IgD-negative memory B cell (primary cell): ENCODE data around the gene PNMA8C. TPM values are rescaled to one million over a fixed set of nuclear protein-coding genes. Genes with fewer than 3 reads are reported as not detected.
"Not testable (repeated sequence)": the region's sequence is repeated elsewhere in the genome, so short reads cannot be mapped to it uniquely, and the experiment has no call there.

ENCODE experiments used
- H3K27ac Mint-ChIP-seq, 3 donors: one replicate each; pipeline ENCODE4 v1.8.0; 2020 to 2022; ENCODE audit warnings: mild to moderate bottlenecking in 3 of 3, mixed read lengths in 3 of 3, moderate library complexity in 1 of 3
- H3K27me3 Mint-ChIP-seq: one replicate; pipeline ENCODE4 v1.8.0; 2021; ENCODE audit warnings: mixed read lengths
- H3K36me3 Mint-ChIP-seq: one replicate; pipeline ENCODE4 v1.8.0; 2020; ENCODE audit warnings: mild to moderate bottlenecking, mixed read lengths
- H3K4me1 Mint-ChIP-seq, 3 donors: one replicate each; pipeline ENCODE4 v1.8.0; 2020 to 2022; ENCODE audit warnings: mixed read lengths in 3 of 3, mild to moderate bottlenecking in 1 of 3
- H3K4me3 Mint-ChIP-seq, 4 donors: one replicate each; pipeline ENCODE4 v1.8.0; 2020 to 2022; ENCODE audit warnings: mild to moderate bottlenecking in 4 of 4, mixed read lengths in 4 of 4, moderate library complexity in 3 of 4
- H3K9me3 Mint-ChIP-seq, 3 donors: one replicate each; pipeline ENCODE4 v1.8.0; 2020 to 2021; ENCODE audit warnings: mixed read lengths in 3 of 3, mild to moderate bottlenecking in 1 of 3
- polyA plus RNA-seq: library from polyadenylated mRNA; unstranded; fragments of 300-500 nt; fragmentation: Illumina TruSeq; gene quantifications from one replicate; pipeline ENCODE4 v1.2.3, GENCODE V29; 2021

PNMA8C gene
- polyA plus RNA-seq, 1 donor from 2014 or later, result not detected

DNA sequence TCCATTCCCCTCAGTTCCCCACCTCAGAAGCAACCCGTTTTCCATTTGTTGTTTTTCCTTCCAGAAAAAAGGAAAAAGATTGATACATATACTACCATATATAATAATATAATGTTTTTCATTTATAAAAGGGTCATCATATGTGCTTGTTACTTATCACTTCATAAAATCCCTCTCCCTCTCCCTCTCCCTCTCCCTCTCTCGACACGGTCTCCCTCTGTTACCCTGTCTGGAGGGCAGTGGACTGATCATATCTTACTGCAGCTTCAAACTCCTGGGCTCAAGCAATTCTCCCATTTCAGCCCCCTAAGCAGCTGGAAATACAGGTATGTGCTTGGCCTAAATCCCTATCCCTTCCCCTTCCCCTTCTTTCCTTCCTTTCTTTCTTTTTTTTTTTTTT, 25.5 kb upstream of the PNMA8C start:
- H3K27ac Mint-ChIP-seq, result no peak overlapping the region
- H3K36me3 Mint-ChIP-seq, result no peaks in the 10 kb centered on the region
- no peaks in the 10 kb centered on the region for H3K4me1 Mint-ChIP-seq
- H3K4me3 Mint-ChIP-seq, result no peak overlapping the region
- H3K27me3 Mint-ChIP-seq, result peaks cover 8% of the 10 kb centered on the region
- peaks cover 6 to 10% (median 8%) of the 10 kb centered on the region in 3 donors for H3K9me3 Mint-ChIP-seq

DNA sequence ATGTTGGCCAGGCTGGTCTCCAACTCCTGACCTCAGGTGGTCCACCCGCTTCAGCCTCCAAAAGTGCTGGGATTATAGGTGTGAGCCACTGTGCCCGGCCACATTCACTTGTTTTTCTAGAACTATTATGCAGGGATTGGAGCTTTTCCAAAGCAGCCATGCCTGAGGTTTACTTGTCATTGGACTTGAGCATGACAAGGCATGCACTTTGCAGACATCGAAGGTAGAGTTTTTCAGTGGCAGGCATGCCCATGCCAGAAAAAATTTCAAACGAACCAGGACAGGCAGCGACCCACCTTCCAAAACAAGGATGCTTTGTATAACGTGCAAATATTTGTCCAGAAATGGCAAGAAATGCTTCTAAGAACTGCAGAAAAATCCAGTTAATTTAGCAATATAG, 24.9 kb upstream of the PNMA8C start:
- Mint-ChIP-seq H3K4me3 (no peak overlapping the region), H3K4me1 (no peaks in the 10 kb centered on the region), H3K27me3 (peaks cover 5% of the 10 kb centered on the region), H3K27ac (no peak overlapping the region), H3K9me3 (peaks cover 7 to 10% (median 8%) of the 10 kb centered on the region in 3 donors), H3K36me3 (no peaks in the 10 kb centered on the region)

DNA sequence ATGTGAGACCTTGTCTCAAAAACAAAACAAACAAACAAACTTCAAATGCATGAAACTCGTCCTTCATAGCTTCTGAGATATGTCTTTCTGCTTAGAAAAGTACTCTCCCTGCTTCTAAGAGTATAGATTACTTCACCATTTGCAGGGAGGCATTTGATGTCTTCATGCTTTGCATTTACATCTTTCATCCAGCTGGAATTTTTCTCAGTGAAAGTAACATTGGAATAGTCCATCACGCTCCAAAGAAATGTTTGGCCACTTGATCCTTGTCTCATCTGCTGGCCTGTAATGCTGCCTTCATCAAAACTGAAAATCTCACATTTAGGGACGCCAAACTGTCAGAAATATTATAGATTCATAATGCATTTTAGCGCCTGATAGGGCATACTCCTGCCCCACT, 23.4 kb upstream of the PNMA8C start:
- Mint-ChIP-seq H3K27me3 (peaks cover 2% of the 10 kb centered on the region), H3K9me3 (peaks cover 7 to 8% (median 8%) of the 10 kb centered on the region in 3 donors), H3K27ac (no peak overlapping the region), H3K4me1 (no peaks in the 10 kb centered on the region), H3K36me3 (no peaks in the 10 kb centered on the region), H3K4me3 (no peak overlapping the region)

DNA sequence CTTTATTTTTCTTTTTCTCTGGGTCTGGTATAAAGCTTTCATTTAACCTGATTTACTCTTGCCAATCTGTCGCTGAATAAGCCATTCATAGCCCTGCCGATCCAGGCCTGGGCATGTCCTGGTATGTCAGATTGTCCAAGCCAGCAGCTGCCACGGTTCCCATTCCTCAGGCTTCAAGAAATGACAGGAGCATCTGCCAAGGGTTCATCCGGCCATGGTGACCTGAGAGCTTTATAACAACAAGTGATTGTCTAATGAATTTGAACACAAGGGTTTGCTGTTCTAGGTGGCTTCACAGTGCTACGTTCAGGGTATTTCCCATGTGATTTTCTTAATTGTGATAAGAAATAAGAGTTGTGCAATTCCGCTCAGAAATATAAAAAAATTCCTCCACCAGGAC, 22.6 kb upstream of the PNMA8C start:
- Mint-ChIP-seq H3K27ac (no peak overlapping the region), H3K36me3 (no peaks in the 10 kb centered on the region), H3K4me3 (no peak overlapping the region), H3K4me1 (no peaks in the 10 kb centered on the region), H3K9me3 (peaks cover 7 to 8% (median 8%) of the 10 kb centered on the region in 3 donors), H3K27me3 (peaks cover 2% of the 10 kb centered on the region)

DNA sequence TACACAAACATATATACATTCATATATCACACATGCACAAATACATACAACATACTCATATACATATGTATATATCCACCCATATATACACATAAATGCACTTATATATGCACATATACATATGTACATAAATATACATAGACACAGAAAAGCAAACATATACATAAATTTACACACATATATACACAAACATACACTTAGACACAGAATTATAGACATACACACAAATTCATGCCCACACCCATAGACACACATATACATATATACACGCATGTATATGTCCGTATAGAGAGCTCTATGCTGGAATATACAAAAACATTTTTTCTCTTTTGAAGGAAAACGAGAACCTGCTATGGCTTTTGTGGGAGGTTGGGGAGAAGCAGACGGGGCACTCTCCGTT, 22.0 kb upstream of the PNMA8C start:
- no peak overlapping the region for H3K4me3 Mint-ChIP-seq
- H3K4me1 Mint-ChIP-seq, result no peaks in the 10 kb centered on the region
- H3K27me3 Mint-ChIP-seq, result peaks cover 7% of the 10 kb centered on the region
- H3K9me3 Mint-ChIP-seq, result peaks cover 7 to 8% (median 8%) of the 10 kb centered on the region in 3 donors
- no peak overlapping the region for H3K27ac Mint-ChIP-seq
- peaks cover 1% of the 10 kb centered on the region for H3K36me3 Mint-ChIP-seq

DNA sequence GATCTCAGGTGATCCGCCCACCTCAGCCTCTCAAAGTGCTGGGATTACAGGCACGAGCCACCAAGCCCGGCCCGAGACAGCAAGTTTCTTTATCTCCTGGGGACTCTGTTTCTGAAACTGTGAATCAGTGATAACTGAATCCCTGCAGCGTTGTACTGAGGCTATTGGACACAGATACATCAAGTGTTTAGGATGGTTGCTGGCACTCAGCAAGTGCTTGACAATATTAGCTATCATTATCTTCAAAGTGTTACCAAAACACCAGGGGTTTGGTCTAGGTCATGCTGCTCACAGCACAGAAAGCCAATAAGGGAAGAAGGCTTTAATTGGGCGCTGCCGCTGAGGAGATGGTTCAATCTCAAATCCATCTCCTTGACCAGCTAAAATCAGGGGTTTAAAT, 20.5 kb upstream of the PNMA8C start:
- H3K27me3 Mint-ChIP-seq, result peaks cover 7% of the 10 kb centered on the region
- no peaks in the 10 kb centered on the region for H3K4me1 Mint-ChIP-seq
- H3K4me3 Mint-ChIP-seq, result no peak overlapping the region
- H3K9me3 Mint-ChIP-seq, result peaks cover 7 to 8% (median 8%) of the 10 kb centered on the region in 3 donors
- no peak overlapping the region for H3K27ac Mint-ChIP-seq
- peaks cover 1% of the 10 kb centered on the region for H3K36me3 Mint-ChIP-seq

DNA sequence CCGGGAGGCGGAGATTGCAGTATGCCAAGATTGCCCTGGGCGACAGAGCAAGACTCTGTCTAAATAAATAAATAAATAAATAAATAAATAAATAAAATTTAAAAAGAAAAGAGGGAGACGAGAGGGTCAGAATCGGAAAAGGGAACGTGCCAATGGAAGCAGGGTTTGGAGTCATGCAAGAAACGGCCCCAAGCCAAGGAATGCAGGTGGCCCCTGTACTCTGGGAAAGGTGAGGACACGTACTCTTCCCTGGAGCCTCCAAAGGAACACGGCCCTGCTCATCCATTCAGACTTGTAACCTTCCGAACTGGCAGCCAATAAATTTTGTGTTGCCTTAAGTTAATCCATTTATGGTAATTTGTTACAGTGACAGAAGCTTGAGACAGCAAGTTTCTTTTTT, 19.9 kb upstream of the PNMA8C start:
- Mint-ChIP-seq H3K4me3 (no peak overlapping the region), H3K27ac (no peak overlapping the region), H3K36me3 (peaks cover 1% of the 10 kb centered on the region), H3K27me3 (peaks cover 7% of the 10 kb centered on the region), H3K9me3 (peaks cover 7 to 8% (median 7%) of the 10 kb centered on the region in 3 donors), H3K4me1 (no peaks in the 10 kb centered on the region)

DNA sequence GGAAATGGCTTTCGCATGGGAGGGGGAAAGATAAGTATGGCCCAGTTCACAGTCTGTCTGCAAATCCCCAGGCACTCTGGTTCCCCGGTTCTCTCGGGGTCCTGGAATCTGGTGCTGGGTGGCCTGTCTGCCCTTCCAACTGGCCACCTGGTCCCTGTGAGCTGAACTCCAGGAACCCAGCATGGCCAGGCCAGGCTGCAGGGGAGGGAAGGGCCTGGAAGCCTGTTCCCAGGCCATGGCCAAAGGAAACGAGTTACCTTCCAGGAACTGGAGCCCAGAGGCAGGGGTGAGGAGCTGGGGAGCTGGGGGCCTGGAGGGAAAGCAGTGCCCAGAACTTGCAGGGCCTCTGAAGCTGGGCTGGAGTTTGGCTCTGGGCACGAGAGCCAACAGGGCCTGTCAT, 19.1 kb upstream of the PNMA8C start:
- Mint-ChIP-seq H3K9me3 (peaks cover 7 to 12% (median 9%) of the 10 kb centered on the region in 3 donors), H3K4me3 (no peak overlapping the region), H3K36me3 (peaks cover 1% of the 10 kb centered on the region), H3K27ac (no peak overlapping the region), H3K27me3 (peaks cover 7% of the 10 kb centered on the region), H3K4me1 (peaks cover 0 to 3% (median 0%) of the 10 kb centered on the region in 3 donors)

DNA sequence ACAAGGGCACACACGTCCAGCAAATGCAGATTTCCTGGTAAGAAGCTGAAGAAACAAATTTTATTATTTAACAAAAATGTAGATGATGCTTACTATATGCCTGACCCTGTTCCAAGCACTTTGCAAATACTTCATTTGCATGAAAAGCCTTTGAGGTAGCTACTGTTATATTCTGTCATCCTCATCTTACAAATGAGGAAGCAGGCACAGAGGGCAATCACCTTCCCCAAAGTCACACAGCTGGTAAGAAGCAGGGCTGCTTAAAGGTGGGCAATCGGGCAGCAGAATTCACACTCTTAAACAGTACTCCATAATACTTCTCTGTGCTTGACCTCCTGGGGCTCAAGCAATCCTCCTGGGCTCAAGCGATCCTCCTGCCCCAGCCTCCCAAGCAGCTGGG, 18.3 kb upstream of the PNMA8C start:
- H3K27me3 Mint-ChIP-seq, result peaks cover 7% of the 10 kb centered on the region

DNA sequence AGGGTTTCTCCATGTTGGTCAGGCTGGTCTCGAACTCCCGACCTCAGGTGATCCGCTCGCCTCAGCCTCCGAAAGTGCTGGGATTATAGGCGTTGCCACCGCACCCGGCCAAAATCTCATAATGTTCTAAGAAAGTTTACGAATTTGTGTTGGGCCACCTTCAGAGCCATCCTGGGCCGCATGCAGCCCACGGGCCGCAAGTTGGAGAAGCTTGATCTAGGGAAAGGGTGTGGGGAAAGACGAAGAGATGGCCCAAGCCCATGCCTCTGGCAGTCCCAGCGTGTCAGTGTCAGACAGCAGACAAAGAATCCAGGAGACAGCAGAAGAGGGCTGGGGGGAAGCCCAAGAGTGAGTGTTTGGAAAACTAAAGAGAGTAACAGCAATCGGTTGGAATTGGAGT, 17.3 kb upstream of the PNMA8C start:
- H3K27me3 Mint-ChIP-seq, result peaks cover 5% of the 10 kb centered on the region
- peaks cover 1% of the 10 kb centered on the region for H3K36me3 Mint-ChIP-seq
- H3K4me3 Mint-ChIP-seq, result no peak overlapping the region

More for the DNA sequence above, 18.3 kb upstream of the PNMA8C start:
- Mint-ChIP-seq H3K9me3 (peaks cover 7 to 12% (median 9%) of the 10 kb centered on the region in 3 donors), H3K4me3 (no peak overlapping the region), H3K4me1 (peaks cover 0 to 3% (median 0%) of the 10 kb centered on the region in 3 donors), H3K36me3 (peaks cover 1% of the 10 kb centered on the region), H3K27ac (no peak overlapping the region)

DNA sequence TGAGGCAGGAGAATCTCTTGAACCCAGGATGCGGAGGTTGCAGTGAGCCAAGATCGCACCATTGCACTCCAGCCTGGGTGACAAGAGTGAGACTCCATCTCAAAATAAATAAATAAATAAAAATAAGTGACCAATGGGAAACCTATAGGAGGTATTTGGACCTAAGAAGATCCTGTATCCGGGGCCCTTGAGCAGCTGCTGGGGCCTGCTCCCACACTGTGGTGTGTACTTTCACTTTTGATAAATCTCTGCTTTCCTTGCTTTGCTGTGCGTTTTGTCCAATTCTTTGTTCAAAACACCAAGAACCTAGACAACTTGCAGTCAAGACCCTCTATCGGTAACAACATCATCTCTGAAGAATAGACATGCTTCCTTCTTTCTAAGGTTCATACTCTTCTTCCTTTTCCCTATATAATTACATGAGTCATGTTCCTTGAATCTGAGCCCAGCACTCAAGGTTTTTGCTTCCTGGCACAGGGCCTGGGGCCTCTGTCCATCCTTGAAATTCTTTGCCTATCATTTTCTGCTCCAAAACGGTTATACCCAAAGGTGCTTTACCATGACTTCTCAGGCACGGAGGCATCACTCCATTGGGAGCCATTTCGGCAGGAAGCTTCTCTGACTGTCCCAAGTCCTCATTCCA, 14.2 kb upstream of the PNMA8C start:
- Mint-ChIP-seq H3K9me3 (peaks cover 0 to 4% (median 2%) of the 10 kb centered on the region in 3 donors), H3K36me3 (peaks cover 1% of the 10 kb centered on the region), H3K4me1 (peaks cover 0 to 3% (median 0%) of the 10 kb centered on the region in 3 donors), H3K4me3 (no peak overlapping the region), H3K27me3 (peaks cover 5% of the 10 kb centered on the region), H3K27ac (no peak overlapping the region)

More for the DNA sequence above, 17.3 kb upstream of the PNMA8C start:
- Mint-ChIP-seq H3K4me1 (peaks cover 0 to 3% (median 0%) of the 10 kb centered on the region in 3 donors), H3K27ac (no peak overlapping the region), H3K9me3 (peaks cover 7 to 12% (median 9%) of the 10 kb centered on the region in 3 donors)

DNA sequence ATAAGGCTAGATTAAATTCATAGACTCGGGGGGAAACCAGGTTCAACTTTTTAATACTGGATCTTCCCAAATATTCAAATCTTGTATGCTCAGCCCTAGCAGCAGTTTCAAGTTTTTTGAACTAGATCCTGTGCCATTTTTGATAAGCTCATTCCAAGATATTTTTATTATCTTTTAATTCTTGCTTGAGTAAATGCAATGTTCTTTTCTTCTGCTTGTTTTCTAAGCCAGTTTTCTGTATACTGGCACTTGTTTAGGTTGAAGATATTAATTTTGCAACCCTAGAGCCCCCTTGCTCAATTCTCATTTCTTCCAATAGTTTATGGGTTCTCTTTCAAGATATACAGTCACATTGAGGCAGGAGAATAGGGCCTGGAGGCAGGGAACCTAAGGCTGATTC, 13.1 kb upstream of the PNMA8C start:
- H3K27me3 Mint-ChIP-seq, result peaks cover 5% of the 10 kb centered on the region
- no peak overlapping the region for H3K4me3 Mint-ChIP-seq
- peaks cover 0 to 4% (median 2%) of the 10 kb centered on the region in 3 donors for H3K9me3 Mint-ChIP-seq
- peaks cover 1% of the 10 kb centered on the region for H3K36me3 Mint-ChIP-seq
- H3K4me1 Mint-ChIP-seq, result peaks cover 0 to 3% (median 0%) of the 10 kb centered on the region in 3 donors
- no peak overlapping the region for H3K27ac Mint-ChIP-seq

DNA sequence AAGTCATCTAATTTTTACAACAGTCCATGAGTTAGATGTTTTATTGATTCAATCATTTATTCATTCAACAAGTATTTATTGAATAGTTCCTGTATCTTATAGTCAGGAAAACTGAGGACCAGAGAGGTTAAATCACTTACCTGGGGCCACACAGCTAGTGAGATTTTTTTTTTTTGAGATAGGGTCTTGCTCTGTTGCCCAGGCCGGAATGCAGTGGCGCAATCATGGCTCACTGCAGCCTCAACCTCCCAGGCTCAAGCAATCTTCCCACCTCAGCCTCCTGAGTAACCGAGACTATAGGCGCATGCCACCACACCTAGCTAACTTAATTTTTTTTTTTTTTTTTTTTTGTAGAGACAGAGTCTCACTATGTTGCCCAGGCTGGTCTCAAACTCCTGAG, 7.0 kb upstream of the PNMA8C start:
- H3K36me3 Mint-ChIP-seq, H3K27ac Mint-ChIP-seq, H3K9me3 Mint-ChIP-seq, H3K4me3 Mint-ChIP-seq, H3K4me1 Mint-ChIP-seq: not testable (repeated sequence)
- H3K27me3 Mint-ChIP-seq, result peaks cover 10% of the 10 kb centered on the region

DNA sequence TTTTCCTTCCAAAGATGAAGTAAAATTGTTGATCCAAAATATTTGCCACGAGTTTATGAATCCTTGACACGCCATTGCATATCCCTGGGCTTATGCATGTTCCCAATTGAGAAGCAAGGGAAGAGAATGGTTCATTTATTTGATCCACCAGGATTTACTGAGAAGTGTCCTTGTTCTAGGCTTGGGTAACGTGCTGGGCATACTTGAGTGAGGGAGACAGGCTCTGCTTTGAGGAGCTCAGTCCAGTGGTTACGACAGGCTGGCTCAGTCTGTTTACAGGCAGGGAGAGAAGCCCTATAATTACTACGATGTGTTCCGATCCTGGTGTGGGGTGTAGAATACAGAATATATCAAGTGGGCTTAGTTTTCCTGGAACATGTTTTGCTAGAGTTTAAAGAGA, 6.3 kb upstream of the PNMA8C start:
- H3K27me3 Mint-ChIP-seq, result peaks cover 14% of the 10 kb centered on the region
- peaks cover under 1% of the 10 kb centered on the region for H3K36me3 Mint-ChIP-seq
- no peak overlapping the region for H3K27ac Mint-ChIP-seq

DNA sequence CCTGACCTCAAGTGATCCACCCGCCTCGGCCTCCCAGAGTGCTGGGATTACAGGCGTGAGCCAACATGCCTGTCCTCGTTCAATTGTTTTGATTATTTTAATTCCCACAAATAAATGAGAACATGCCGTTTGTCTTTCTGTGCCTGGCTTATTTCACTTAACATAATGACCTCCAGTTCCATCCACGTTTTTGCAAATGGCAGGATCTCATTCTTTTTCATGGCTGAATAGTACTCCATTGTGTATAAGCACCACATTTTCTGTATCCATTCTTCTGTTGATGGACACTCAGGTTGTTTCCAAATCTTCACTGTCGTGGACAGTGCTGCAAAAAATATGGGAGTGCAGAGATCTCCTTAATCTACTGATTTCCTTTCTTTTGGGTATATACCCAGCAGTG, 4.7 kb upstream of the PNMA8C start:
- H3K27me3 Mint-ChIP-seq, result peaks cover 27% of the 10 kb centered on the region
- not testable (repeated sequence) for H3K36me3 Mint-ChIP-seq, H3K4me3 Mint-ChIP-seq, H3K27ac Mint-ChIP-seq, H3K4me1 Mint-ChIP-seq, H3K9me3 Mint-ChIP-seq

More for the DNA sequence above, 6.3 kb upstream of the PNMA8C start:
- Mint-ChIP-seq H3K9me3 (peaks cover 0 to 3% (median 0%) of the 10 kb centered on the region in 3 donors), H3K4me1 (no peaks in the 10 kb centered on the region), H3K4me3 (no peak overlapping the region)

DNA sequence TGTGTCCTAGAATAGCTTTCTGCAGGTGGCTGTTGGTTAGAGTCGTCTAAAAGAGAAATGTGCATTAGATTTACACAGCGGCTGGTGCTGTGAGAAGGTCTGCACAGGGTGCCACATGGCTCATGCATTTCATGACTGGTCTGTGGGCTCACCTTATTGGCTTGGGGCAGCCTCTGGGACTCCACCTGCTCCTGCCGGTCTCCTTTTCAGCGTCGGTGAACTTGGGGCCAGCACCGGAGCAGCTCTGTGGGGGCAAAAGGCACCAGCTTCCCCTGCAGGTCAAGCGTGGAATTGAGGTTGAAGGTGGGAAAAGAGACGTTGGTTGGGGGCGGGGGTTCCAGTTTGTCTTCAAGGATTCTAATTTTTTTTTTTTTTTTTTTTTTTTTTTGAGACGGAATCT, 3.1 kb upstream of the PNMA8C start:
- no peak overlapping the region for H3K27ac Mint-ChIP-seq
- peaks cover 0 to 5% (median 0%) of the 10 kb centered on the region in 3 donors for H3K9me3 Mint-ChIP-seq
- peaks cover 41% of the 10 kb centered on the region for H3K27me3 Mint-ChIP-seq

More for the DNA sequence above, 3.1 kb upstream of the PNMA8C start:
- Mint-ChIP-seq H3K36me3 (peaks cover 4% of the 10 kb centered on the region), H3K4me1 (peaks cover 3 to 9% (median 6%) of the 10 kb centered on the region in 3 donors), H3K4me3 (no peak overlapping the region)
